ENCODE data around the gene FCN2. TPM values are rescaled to one million over a fixed set of nuclear protein-coding genes. Genes with fewer than 3 reads are reported as not detected.

Gene FCN2
- total and polyA plus RNA-seq, 3 experiments from 2014 or later, result not detected

DNA sequence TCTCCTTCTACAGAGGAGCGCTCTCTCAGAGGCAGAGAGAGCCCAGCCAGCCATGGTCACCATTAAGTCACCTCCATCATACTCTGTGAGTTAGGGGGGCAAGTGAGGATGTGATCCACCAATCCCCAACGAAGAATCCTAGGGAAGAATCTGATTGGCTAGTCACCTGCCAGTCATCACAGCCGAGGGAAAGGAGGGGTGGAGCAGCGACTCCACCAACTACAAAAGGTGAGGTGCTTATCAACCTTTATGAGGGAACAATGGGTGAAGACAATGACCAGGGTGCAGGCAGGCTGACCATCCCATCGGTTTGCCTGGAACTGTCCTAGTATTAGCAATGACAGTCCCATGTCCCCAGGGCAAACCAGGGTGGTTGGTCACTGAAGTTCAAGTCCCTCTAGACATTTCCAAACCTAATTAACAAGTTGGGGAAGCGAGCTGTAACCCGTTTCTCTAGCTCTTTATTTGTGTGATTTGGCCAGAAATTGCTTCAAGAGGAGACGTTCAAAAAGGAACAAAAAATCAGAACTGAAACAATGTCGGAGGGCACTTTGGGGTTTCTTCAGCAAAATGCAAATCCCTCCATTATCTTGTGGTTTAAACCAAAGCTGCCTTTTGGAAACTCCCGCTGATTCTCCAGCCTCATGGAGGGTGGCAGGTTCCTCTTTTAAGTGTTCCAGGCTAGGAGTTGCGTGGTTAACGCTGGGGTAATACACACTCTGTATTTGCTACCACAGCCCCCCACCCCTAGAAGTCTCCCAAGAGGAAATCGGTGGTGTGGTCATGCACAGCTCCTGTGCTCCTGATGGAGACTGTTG lies 55.9 kb downstream of the FCN2 start:
- H3K9me3 ChIP-seq (ENCODE audit: low read length), result no peaks in the 10 kb centered on the region
- H3K9me3 Mint-ChIP-seq, result no peaks in the 10 kb centered on the region
- no peaks in the 10 kb centered on the region for H3K36me3 ChIP-seq (ENCODE audit: insufficient read depth, low read length)
- no peak overlapping the region for H3K4me3 ChIP-seq (ENCODE audit: low read length)
- no peak overlapping the region for H3K27ac Mint-ChIP-seq
- ChIA-PET POLR2A (no interaction called here), CTCF (no interaction called here)
- no peaks in the 10 kb centered on the region for H3K36me3 Mint-ChIP-seq
- H3K4me1 ChIP-seq (ENCODE audit: insufficient read depth, low read length), result no peaks in the 10 kb centered on the region
- peaks cover 6 to 19% of the 10 kb centered on the region in 2 donors for H3K27me3 Mint-ChIP-seq
- H3K27ac ChIP-seq (ENCODE audit: low read depth, low read length), result no peak overlapping the region
- H3K27me3 ChIP-seq (ENCODE audit: insufficient read depth, low read length, poor library complexity, severe bottlenecking), result no peaks in the 10 kb centered on the region
- no peak overlapping the region for H3K4me3 Mint-ChIP-seq
- no peaks in the 10 kb centered on the region for H3K4me1 Mint-ChIP-seq
- DNase-seq, result no peak

Other genes starting within 250 kb of the FCN2 start
- gene COL5A1, start 239.0 kb upstream of the FCN2 start, total RNA-seq, result under 1 TPM; 0.02 to 0.13 TPM
- 0.43 TPM for gene COL5A1, start 239.0 kb upstream of the FCN2 start, polyA plus RNA-seq
- 1 to 10 TPM; 1.6 to 2.3 TPM for gene FCN1, start 37.1 kb downstream of the FCN2 start, total RNA-seq
- gene FCN1, start 37.1 kb downstream of the FCN2 start, polyA plus RNA-seq, result not detected
- not detected for gene OLFM1, start 206.9 kb downstream of the FCN2 start, total RNA-seq
- gene OLFM1, start 206.9 kb downstream of the FCN2 start, polyA plus RNA-seq, result not detected

All from CD8-positive, alpha-beta memory T cell (primary cell).